GM23338 (cell line): Measurements from ENCODE around the gene UQCRC1. TPM values are rescaled to one million over a fixed set of nuclear protein-coding genes. Genes with fewer than 3 reads are reported as not detected.

Experiments
- ATAC-seq: fragments of 200-7000 bp; cut with Tn5 transposase; 3 replicates; pipeline ENCODE4 v1.9.1; 2020
- DNase-seq: peaks from one replicate; pipeline ENCODE4 v3.0.0-alpha.2; 2015; ENCODE audit warnings: low spot score
- H2AFZ ChIP-seq: fragments of 200-600 bp; sonication (generic); 2 replicates; pipeline ENCODE4 v1.8.0; 2016; ENCODE audit warnings: antibody characterized with exemption, mild to moderate bottlenecking, moderate library complexity
- H3F3A ChIP-seq: fragments of 200-600 bp; sonication (generic); replicated peaks from 2 replicates; pipeline ENCODE4 v1.8.0; 2017; ENCODE audit warnings: antibody characterized with exemption, mixed run types, low read depth
- H3K27ac ChIP-seq: fragments of 200-600 bp; sonication (generic); 2 replicates; pipeline ENCODE4 v1.6.1; 2016; ENCODE audit warnings: low read depth
- H3K27me3 ChIP-seq: fragments of 200-600 bp; sonication (generic); 2 replicates; pipeline ENCODE4 v1.8.0; 2016; ENCODE audit warnings: mild to moderate bottlenecking, mixed run types, moderate library complexity; ENCODE audit not compliant: insufficient read depth
- H3K36me3 ChIP-seq: fragments of 200-600 bp; sonication (generic); 2 replicates; pipeline ENCODE4 v1.8.0; 2016; ENCODE audit warnings: mild to moderate bottlenecking; ENCODE audit not compliant: insufficient read depth
- H3K4me1 ChIP-seq: fragments of 200-600 bp; sonication (generic); 2 replicates; pipeline ENCODE4 v1.8.0; 2016; ENCODE audit warnings: mild to moderate bottlenecking, moderate library complexity; ENCODE audit not compliant: insufficient read depth
- H3K4me2 ChIP-seq: fragments of 200-600 bp; sonication (generic); 2 replicates; pipeline ENCODE4 v1.7.1; 2017; ENCODE audit warnings: mixed run types
- H3K4me3 ChIP-seq: fragments of 200-600 bp; sonication (generic); 2 replicates; pipeline ENCODE4 v1.6.1; 2016; ENCODE audit warnings: mixed run types
- H3K79me2 ChIP-seq: fragments of 200-600 bp; sonication (generic); replicated peaks from 2 replicates; pipeline ENCODE4 v1.8.0; 2017; ENCODE audit warnings: mild to moderate bottlenecking; ENCODE audit not compliant: insufficient read depth
- H3K9me2 ChIP-seq: fragments of 200-600 bp; sonication (generic); 2 replicates; pipeline ENCODE4 v1.8.0; 2017; ENCODE audit not compliant: insufficient read depth
- H4K20me1 ChIP-seq: fragments of 200-600 bp; sonication (generic); replicated peaks from 2 replicates; pipeline ENCODE4 v1.8.0; 2017; ENCODE audit warnings: mild to moderate bottlenecking; ENCODE audit not compliant: insufficient read depth
- H3K27ac Mint-ChIP-seq: 2 replicates; pipeline ENCODE4 v1.8.0; 2020; ENCODE audit warnings: inconsistent platforms, mild to moderate bottlenecking, moderate library complexity, mixed read lengths
- H3K27me3 Mint-ChIP-seq: 3 replicates; pipeline ENCODE4 v1.8.0; 2022; ENCODE audit warnings: low read depth, mild to moderate bottlenecking, moderate library complexity, mixed read lengths, inconsistent platforms; ENCODE audit not compliant: insufficient read depth, poor library complexity
- H3K36me3 Mint-ChIP-seq: 3 replicates; pipeline ENCODE4 v1.8.0; 2021; ENCODE audit warnings: low read depth, mild to moderate bottlenecking, inconsistent platforms, moderate library complexity, mixed read lengths
- H3K4me1 Mint-ChIP-seq: 3 replicates; pipeline ENCODE4 v1.8.0; 2020; ENCODE audit warnings: mild to moderate bottlenecking, inconsistent platforms, mixed read lengths
- H3K4me3 Mint-ChIP-seq: 3 replicates; pipeline ENCODE4 v1.8.0; 2021; ENCODE audit warnings: moderate library complexity, mild to moderate bottlenecking, inconsistent platforms, mixed read lengths
- H3K9me3 Mint-ChIP-seq: 3 replicates; pipeline ENCODE4 v1.8.0; 2020; ENCODE audit warnings: moderate library complexity, mild to moderate bottlenecking, inconsistent platforms, mixed read lengths
- CTCF ChIP-seq, 2 experiments: fragments of 200-600 bp in 1 of 2; sonication (generic) in 1 of 2; conservative IDR thresholded peaks; 2 replicates each; pipeline versions ENCODE4 v1.5.1 to v1.6.1; 2016 to 2017; ENCODE audit warnings: antibody characterized with exemption in 2 of 2, low read depth in 2 of 2, mild to moderate bottlenecking in 2 of 2, moderate library complexity in 1 of 2
- EZH2 ChIP-seq: fragments of 200-600 bp; sonication (generic); IDR thresholded peaks from one replicate; pipeline ENCODE4 v1.8.0; 2017; ENCODE audit warnings: antibody characterized with exemption, mild to moderate bottlenecking, low read depth; ENCODE audit not compliant: unreplicated experiment
- EZH2phosphoT487 ChIP-seq: fragments of 200-600 bp; sonication (generic); IDR thresholded peaks from one replicate; pipeline ENCODE4 v1.8.1; 2018; ENCODE audit warnings: antibody characterized with exemption; ENCODE audit not compliant: unreplicated experiment
- JUNB ChIP-seq: IDR thresholded peaks from one replicate; pipeline ENCODE4 v1.6.1; 2016; ENCODE audit warnings: antibody characterized with exemption; ENCODE audit not compliant: unreplicated experiment
- NANOG ChIP-seq: IDR thresholded peaks from 2 replicates; pipeline ENCODE4 v1.6.1; 2016; ENCODE audit warnings: antibody characterized with exemption, borderline replicate concordance
- POLR2AphosphoS5 ChIP-seq: IDR thresholded peaks from 2 replicates; pipeline ENCODE4 v1.6.1; 2016; ENCODE audit warnings: antibody characterized with exemption, low read depth
- STAT1 ChIP-seq: IDR thresholded peaks from one replicate; pipeline ENCODE4 v1.6.1; 2016; ENCODE audit warnings: antibody characterized with exemption; ENCODE audit not compliant: unreplicated experiment
- ZNF114 ChIP-seq: fragments of 250-450 bp; sonication (Bioruptor Pico); IDR thresholded peaks from 2 replicates; pipeline ENCODE4 v1.5.0; 2020; ENCODE audit warnings: mild to moderate bottlenecking, moderate library complexity
- ZNF331 ChIP-seq: fragments of 250-450 bp; sonication (Bioruptor Pico); IDR thresholded peaks from 2 replicates; pipeline ENCODE4 v1.5.0; 2020; ENCODE audit warnings: low read depth, mild to moderate bottlenecking, moderate library complexity
- polyA plus RNA-seq: library from polyadenylated mRNA; unstranded; fragments of >200 nt; fragmentation: Nextera tagmentation; extraction: Ambion mirVana; gene quantifications from 2 replicates; pipeline ENCODE4 v1.2.1, GENCODE V29; 2016
- total RNA-seq: library from RNA; depleted of rRNA; stranded (reverse); fragments of >200 nt; shearing (Covaris generic); gene quantifications from 2 replicates; pipeline ENCODE4 v1.2.3, GENCODE V29; 2014
- TF ChIP-seq, protein P1 (sequence below): IDR thresholded peaks from 2 replicates; pipeline ENCODE4 v1.6.1; 2016; ENCODE audit warnings: antibody characterized with exemption
- TF ChIP-seq, protein P2 (sequence below): IDR thresholded peaks from one replicate; pipeline ENCODE4 v1.6.1; 2018; ENCODE audit warnings: antibody characterized with exemption; ENCODE audit not compliant: unreplicated experiment

Gene UQCRC1
- total and polyA plus RNA-seq, 2 experiments from 2014 or later = 232 to 439 TPM

- Histone ChIP-seq H3K36me3 (no peaks in the 10 kb centered on the region), H3K9me2 (no peaks in the 10 kb centered on the region), H3K27ac (peak overlapping the region; percentile 16; the same call in 1 of the 2 replicates), H3K4me3 (peak overlapping the region; percentile 73), H4K20me1 (no peaks in the 10 kb centered on the region), H2AFZ (peak overlapping the region; percentile 83; the same call in 1 of the 2 replicates), H3F3A (peaks cover 9% of the 10 kb centered on the region), H3K79me2 (peaks cover 26% of the 10 kb centered on the region), H3K4me2 (peak overlapping the region; percentile 91), H3K4me1 (peaks cover 22% of the 10 kb centered on the region), H3K27me3 (no peaks in the 10 kb centered on the region)
- ATAC-seq = peak; percentile 1
- peak overlapping the region; percentile 44; the same call in 1 of the 2 replicates for H3K27ac Mint-ChIP-seq
- TF ChIP-seq JUNB = no peak
- TF ChIP-seq, protein P1, sequence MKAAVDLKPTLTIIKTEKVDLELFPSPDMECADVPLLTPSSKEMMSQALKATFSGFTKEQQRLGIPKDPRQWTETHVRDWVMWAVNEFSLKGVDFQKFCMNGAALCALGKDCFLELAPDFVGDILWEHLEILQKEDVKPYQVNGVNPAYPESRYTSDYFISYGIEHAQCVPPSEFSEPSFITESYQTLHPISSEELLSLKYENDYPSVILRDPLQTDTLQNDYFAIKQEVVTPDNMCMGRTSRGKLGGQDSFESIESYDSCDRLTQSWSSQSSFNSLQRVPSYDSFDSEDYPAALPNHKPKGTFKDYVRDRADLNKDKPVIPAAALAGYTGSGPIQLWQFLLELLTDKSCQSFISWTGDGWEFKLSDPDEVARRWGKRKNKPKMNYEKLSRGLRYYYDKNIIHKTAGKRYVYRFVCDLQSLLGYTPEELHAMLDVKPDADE = 0 out of 2 replicates have a peak, but pooled peaks have one; percentile 4
- H3K27me3 Mint-ChIP-seq = peaks cover 15% of the 10 kb centered on the region
- peaks cover 44% of the 10 kb centered on the region for H3K4me1 Mint-ChIP-seq
- no peak for DNase-seq
- no peaks in the 10 kb centered on the region; the same call in 2 of the 3 replicates for H3K9me3 Mint-ChIP-seq
- H3K4me3 Mint-ChIP-seq = peak overlapping the region; percentile 86
- no peaks in the 10 kb centered on the region; the same call in 2 of the 3 replicates for H3K36me3 Mint-ChIP-seq
Observed at GRCh38 chr3:48555949-48556795, 53.3 kb downstream of the UQCRC1 start.

DNA sequence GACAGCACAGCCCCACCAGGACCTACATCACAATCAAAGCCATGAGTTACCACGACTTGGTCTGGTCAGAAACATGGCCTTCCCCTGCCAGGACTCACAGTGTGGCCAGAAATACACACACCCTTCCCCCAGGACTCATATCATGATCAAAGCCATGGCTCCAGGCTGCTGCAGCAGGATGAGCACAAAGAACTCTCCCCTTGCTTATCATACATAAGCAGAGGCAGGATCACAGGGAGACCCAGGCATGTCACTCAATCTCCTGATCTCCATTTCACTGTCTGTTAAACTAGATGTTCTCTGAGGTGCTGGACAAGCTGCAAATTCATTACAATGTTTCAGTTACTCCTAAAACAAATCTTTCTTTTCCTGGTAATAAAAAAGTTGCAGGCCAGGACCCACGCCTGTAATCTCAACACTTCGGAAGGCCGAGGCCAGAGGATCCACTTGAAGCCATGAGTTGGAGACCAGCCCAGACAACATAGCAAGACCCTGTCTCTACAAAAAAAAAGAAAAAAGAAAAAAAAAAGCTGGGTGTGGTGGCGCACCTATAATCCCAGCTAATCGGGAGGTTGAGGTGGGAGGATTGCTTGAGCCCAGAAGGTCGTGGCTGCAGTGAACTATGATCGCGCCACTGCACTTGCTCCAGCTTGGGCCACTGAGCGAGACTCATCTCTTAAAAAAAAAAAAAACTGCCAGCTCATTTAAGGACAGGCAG is 54.1 kb downstream of the UQCRC1 start:
- no peaks in the 10 kb centered on the region for H4K20me1 ChIP-seq
- Mint-ChIP-seq H3K9me3 (no peaks in the 10 kb centered on the region; the same call in 2 of the 3 replicates), H3K4me1 (peaks cover 37% of the 10 kb centered on the region), H3K27ac (peak overlapping the region; percentile 92), H3K27me3 (peaks cover 11% of the 10 kb centered on the region), H3K4me3 (peak overlapping the region; percentile 86), H3K36me3 (no peaks in the 10 kb centered on the region; the same call in 2 of the 3 replicates)
- H3K4me3 ChIP-seq = peak overlapping the region; percentile 73
- H3K9me2 ChIP-seq = no peaks in the 10 kb centered on the region
- H2AFZ ChIP-seq = no peak overlapping the region
- peaks cover 14% of the 10 kb centered on the region for H3K4me1 ChIP-seq
- ATAC-seq = no peak
- no peak for DNase-seq
- peak overlapping the region; percentile 91 for H3K4me2 ChIP-seq
- H3F3A ChIP-seq = peaks cover 8% of the 10 kb centered on the region
- H3K27me3 ChIP-seq = no peaks in the 10 kb centered on the region
- H3K36me3 ChIP-seq = no peaks in the 10 kb centered on the region
- peaks cover 26% of the 10 kb centered on the region for H3K79me2 ChIP-seq
- H3K27ac ChIP-seq = 0 out of 2 replicates have a peak overlapping the region, but pooled peaks have one; percentile 16
- no peak for TF ChIP-seq NANOG
- TF ChIP-seq, protein P2, sequence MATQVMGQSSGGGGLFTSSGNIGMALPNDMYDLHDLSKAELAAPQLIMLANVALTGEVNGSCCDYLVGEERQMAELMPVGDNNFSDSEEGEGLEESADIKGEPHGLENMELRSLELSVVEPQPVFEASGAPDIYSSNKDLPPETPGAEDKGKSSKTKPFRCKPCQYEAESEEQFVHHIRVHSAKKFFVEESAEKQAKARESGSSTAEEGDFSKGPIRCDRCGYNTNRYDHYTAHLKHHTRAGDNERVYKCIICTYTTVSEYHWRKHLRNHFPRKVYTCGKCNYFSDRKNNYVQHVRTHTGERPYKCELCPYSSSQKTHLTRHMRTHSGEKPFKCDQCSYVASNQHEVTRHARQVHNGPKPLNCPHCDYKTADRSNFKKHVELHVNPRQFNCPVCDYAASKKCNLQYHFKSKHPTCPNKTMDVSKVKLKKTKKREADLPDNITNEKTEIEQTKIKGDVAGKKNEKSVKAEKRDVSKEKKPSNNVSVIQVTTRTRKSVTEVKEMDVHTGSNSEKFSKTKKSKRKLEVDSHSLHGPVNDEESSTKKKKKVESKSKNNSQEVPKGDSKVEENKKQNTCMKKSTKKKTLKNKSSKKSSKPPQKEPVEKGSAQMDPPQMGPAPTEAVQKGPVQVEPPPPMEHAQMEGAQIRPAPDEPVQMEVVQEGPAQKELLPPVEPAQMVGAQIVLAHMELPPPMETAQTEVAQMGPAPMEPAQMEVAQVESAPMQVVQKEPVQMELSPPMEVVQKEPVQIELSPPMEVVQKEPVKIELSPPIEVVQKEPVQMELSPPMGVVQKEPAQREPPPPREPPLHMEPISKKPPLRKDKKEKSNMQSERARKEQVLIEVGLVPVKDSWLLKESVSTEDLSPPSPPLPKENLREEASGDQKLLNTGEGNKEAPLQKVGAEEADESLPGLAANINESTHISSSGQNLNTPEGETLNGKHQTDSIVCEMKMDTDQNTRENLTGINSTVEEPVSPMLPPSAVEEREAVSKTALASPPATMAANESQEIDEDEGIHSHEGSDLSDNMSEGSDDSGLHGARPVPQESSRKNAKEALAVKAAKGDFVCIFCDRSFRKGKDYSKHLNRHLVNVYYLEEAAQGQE = no peak
- no peak for TF ChIP-seq CTCF (conservative IDR thresholded peaks at IDR 0.05; ENCODE audit: low read depth in 2 of 2)
- TF ChIP-seq, protein P1 = no peak
- no peak for TF ChIP-seq POLR2AphosphoS5
- no peak for TF ChIP-seq STAT1
- no peak for TF ChIP-seq EZH2phosphoT487
- no peak for TF ChIP-seq ZNF114 (CRISPR knock-in tag)
- no peak for TF ChIP-seq EZH2
- no peak for TF ChIP-seq ZNF331 (CRISPR knock-in tag)
